ENCODE results near the gene VCP.

GRCh38 chr9:35089434-35089833, 17.0 kb upstream of the VCP start:
- TF ChIP-seq JUNB (IDR thresholded peaks at IDR 0.05): no peak
- no peak for TF ChIP-seq CEBPB (IDR thresholded peaks at IDR 0.05)
- no peak for TF ChIP-seq POLR2A (IDR thresholded peaks at IDR 0.05; ENCODE audit: low read length)
- TF ChIP-seq CTCF (IDR thresholded peaks at IDR 0.05): no peak
- TF ChIP-seq RNF2 (IDR thresholded peaks at IDR 0.05; ENCODE audit: borderline replicate concordance, low read depth): no peak
- TF ChIP-seq CHD2 (IDR thresholded peaks at IDR 0.05; ENCODE audit: low read length, partially characterized antibody): no peak
- no peak for TF ChIP-seq MAX (IDR thresholded peaks at IDR 0.05)
- TF ChIP-seq REST (IDR thresholded peaks at IDR 0.05): no peak
- TF ChIP-seq PBX3 (IDR thresholded peaks at IDR 0.05): no peak
- no peak for TF ChIP-seq POLR2AphosphoS2 (conservative IDR thresholded peaks at IDR 0.05; ENCODE audit: low read length)
- TF ChIP-seq ELK1 (IDR thresholded peaks at IDR 0.05; ENCODE audit: low read depth, low read length): no peak
- TF ChIP-seq NR3C1 (IDR thresholded peaks at IDR 0.05): no peak

Measured in A549 (cell line).